ENCODE results near the gene ACRBP.

DNA sequence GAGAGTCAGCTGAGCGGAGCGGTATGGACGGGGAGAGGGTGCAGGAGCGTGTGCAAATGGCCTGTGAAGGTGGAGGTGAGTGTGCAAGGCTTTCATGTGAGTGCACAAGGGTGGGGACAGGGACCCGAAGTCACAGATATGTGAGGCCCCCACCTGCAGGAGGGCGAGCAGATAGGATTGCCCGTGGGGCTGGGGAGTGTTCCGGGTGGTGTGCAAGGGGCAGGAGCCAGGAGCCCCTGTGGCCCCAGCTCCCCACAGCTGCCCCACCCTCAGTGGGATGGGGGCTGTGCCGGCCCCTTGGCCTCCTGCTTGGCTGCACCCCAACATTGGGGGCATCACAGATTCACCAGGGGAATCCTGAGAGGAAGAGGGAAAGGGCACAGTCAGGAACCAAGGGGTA is 47.5 kb upstream of the ACRBP start:
- TF ChIP-seq FOXM1 (IDR thresholded peaks at IDR 0.05; ENCODE audit: borderline replicate concordance): no peak
- TF ChIP-seq ARNT (IDR thresholded peaks at IDR 0.05): no peak
- TF ChIP-seq HDGF (IDR thresholded peaks at IDR 0.05; ENCODE audit: borderline replicate concordance): no peak
- TF ChIP-seq FOXK2 (IDR thresholded peaks at IDR 0.05): no peak
- no peak for TF ChIP-seq CTBP1 (IDR thresholded peaks at IDR 0.05; ENCODE audit: borderline replicate concordance)
- no peak for TF ChIP-seq FOXA1 (IDR thresholded peaks at IDR 0.05)
- TF ChIP-seq SUZ12 (IDR thresholded peaks at IDR 0.05): no peak
- no peak for TF ChIP-seq BHLHE40 (IDR thresholded peaks at IDR 0.05; ENCODE audit: borderline replicate concordance)
- no peak for TF ChIP-seq SP1 (IDR thresholded peaks at IDR 0.05)
- TF ChIP-seq LEF1 (IDR thresholded peaks at IDR 0.05; ENCODE audit: borderline replicate concordance): no peak
- TF ChIP-seq TARDBP (IDR thresholded peaks at IDR 0.05): no peak
- no peak for TF ChIP-seq ELF4 (IDR thresholded peaks at IDR 0.05)
- TF ChIP-seq L3MBTL2 (conservative IDR thresholded peaks at IDR 0.05): no peak
- TF ChIP-seq, protein P1, sequence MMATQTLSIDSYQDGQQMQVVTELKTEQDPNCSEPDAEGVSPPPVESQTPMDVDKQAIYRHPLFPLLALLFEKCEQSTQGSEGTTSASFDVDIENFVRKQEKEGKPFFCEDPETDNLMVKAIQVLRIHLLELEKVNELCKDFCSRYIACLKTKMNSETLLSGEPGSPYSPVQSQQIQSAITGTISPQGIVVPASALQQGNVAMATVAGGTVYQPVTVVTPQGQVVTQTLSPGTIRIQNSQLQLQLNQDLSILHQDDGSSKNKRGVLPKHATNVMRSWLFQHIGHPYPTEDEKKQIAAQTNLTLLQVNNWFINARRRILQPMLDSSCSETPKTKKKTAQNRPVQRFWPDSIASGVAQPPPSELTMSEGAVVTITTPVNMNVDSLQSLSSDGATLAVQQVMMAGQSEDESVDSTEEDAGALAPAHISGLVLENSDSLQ (IDR thresholded peaks at IDR 0.05): no peak

Data from HEK293T (cell line).